Measurements from ENCODE around the gene KRTAP9-4. TPM values are rescaled to one million over a fixed set of nuclear protein-coding genes. Genes with fewer than 3 reads are reported as not detected.
"Not testable (repeated sequence)": the region's sequence is repeated elsewhere in the genome, so short reads cannot be mapped to it uniquely, and the experiment has no call there.

The KRTAP9-4 gene, protein sequence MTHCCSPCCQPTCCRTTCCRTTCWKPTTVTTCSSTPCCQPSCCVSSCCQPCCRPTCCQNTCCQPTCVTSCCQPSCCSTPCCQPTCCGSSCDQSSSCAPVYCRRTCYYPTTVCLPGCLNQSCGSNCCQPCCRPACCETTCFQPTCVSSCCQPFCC
- total RNA-seq, result not detected

GRCh38 chr17:41249637-41250240 lies at the start of gene KRTAP9-4:
TSS of gene KRTAP9-4 (plus strand) at chr17:41249687. CDS start at chr17:41249721, 34 bp downstream.
- H3K36me3 Mint-ChIP-seq (ENCODE audit: insufficient read depth); DNase-seq; H3K4me3 Mint-ChIP-seq; H3K9me3 Mint-ChIP-seq; ATAC-seq; H3K27me3 Mint-ChIP-seq (ENCODE audit: low read depth); H3K4me1 Mint-ChIP-seq (ENCODE audit: low read depth): not testable (repeated sequence)

DNA sequence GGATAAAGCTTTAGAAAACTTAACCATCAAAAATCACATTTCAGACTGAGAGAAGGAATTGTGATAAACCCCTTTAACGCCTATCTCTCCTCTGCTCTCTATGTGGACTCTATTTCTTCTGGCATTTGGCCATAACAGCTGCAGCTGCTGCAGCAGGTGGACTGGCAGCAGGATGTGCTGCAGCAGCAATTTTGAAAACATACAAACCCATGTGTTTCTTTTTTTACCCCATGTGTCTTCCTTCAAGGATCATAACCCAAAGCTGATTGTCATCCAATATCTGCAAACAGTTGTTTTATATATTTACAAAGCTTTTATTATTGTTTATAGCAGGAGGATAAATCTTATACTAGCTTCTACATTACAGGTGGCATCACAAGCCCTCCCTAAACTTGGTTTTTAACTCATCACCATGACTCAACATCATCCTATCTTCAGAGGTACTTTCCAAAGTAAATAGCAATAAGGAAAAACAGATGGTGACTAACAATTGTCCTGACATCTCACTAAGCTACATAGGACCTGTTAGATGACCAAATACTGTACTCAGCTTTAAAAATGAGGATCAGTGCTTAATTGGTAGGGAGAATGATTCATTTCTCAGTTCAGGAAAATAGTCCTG lies 37.5 kb upstream of the KRTAP9-4 start:
- Mint-ChIP-seq H3K27me3 (ENCODE audit: low read depth) (peaks cover 22% of the 10 kb centered on the region), H3K36me3 (ENCODE audit: insufficient read depth) (no peaks in the 10 kb centered on the region), H3K4me1 (ENCODE audit: low read depth) (peaks cover 12% of the 10 kb centered on the region), H3K9me3 (peaks cover 4% of the 10 kb centered on the region), H3K4me3 (no peak overlapping the region)
- peak in 1 of 2 donors; percentile 25 for ATAC-seq
- no peak for DNase-seq

DNA sequence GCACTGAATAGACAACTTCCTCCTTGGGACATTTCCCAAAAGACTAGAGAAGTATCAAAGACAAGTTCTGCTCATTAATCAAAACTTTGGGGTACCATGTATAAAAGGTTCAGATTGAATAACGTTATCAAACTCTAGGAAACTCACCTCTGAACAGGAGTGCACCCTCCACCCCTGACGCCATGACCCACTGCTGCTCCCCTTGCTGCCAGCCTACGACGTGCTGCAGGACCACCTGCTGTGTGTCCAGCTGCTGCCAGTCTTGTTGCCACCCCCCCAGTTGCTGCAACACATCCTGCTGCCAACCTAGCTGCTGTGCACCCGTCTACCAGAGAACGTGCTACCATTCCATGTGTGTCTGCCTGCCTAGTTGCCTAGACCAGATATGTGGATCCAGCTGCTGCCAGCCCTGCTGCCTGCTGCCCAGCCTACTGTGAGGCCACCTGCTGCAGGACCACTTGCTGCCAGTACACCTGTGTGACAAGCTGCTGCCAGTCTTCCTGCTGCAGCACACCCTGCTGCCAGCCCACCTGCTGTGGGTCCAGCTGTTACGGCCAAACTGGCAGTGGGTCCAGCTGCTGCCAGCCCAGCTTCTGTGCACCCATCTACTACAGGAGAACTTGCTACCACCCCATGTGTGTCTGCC lies 36.8 kb upstream of the KRTAP9-4 start:
- ATAC-seq, result no peak
- Mint-ChIP-seq H3K4me3 (no peak overlapping the region), H3K9me3 (peaks cover 4% of the 10 kb centered on the region), H3K36me3 (ENCODE audit: insufficient read depth) (no peaks in the 10 kb centered on the region), H3K27me3 (ENCODE audit: low read depth) (peaks cover 19% of the 10 kb centered on the region), H3K4me1 (ENCODE audit: low read depth) (peaks cover 12% of the 10 kb centered on the region)
- no peak for DNase-seq

GRCh38 chr17:41215681-41216080 lies 33.8 kb upstream of the KRTAP9-4 start:
- no peak for ATAC-seq

GRCh38 chr17:41223821-41224220 lies 25.7 kb upstream of the KRTAP9-4 start:
- no peaks in the 10 kb centered on the region for H3K4me1 Mint-ChIP-seq (ENCODE audit: low read depth)

More at GRCh38 chr17:41215681-41216080, 33.8 kb upstream of the KRTAP9-4 start:
- Mint-ChIP-seq H3K4me1 (ENCODE audit: low read depth) (peaks cover 12% of the 10 kb centered on the region), H3K27me3 (ENCODE audit: low read depth) (peaks cover 5% of the 10 kb centered on the region), H3K9me3 (peaks cover 5% of the 10 kb centered on the region), H3K36me3 (ENCODE audit: insufficient read depth) (peaks cover 2% of the 10 kb centered on the region), H3K4me3 (no peak overlapping the region)
- no peak for DNase-seq

GRCh38 chr17:41226051-41226450 lies 23.4 kb upstream of the KRTAP9-4 start:
- Mint-ChIP-seq H3K36me3 (ENCODE audit: insufficient read depth) (no peaks in the 10 kb centered on the region), H3K9me3 (no peaks in the 10 kb centered on the region), H3K4me3 (no peak overlapping the region), H3K27me3 (ENCODE audit: low read depth) (peaks cover 21% of the 10 kb centered on the region), H3K4me1 (ENCODE audit: low read depth) (peaks cover 3% of the 10 kb centered on the region)
- DNase-seq, result no peak
- no peak for ATAC-seq

More at GRCh38 chr17:41223821-41224220, 25.7 kb upstream of the KRTAP9-4 start:
- DNase-seq, result no peak
- Mint-ChIP-seq H3K36me3 (ENCODE audit: insufficient read depth) (peaks cover 2% of the 10 kb centered on the region), H3K9me3 (peaks cover 5% of the 10 kb centered on the region), H3K27me3 (ENCODE audit: low read depth) (peaks cover 18% of the 10 kb centered on the region), H3K4me3 (no peak overlapping the region)
- ATAC-seq, result no peak

GRCh38 chr17:41226598-41227095 lies 22.8 kb upstream of the KRTAP9-4 start, which contains the start of gene KRTAP9-2:
TSS of gene KRTAP9-2 (plus strand) at chr17:41226648. CDS start at chr17:41226655, 7 bp downstream.
- DNase-seq; H3K9me3 Mint-ChIP-seq; H3K4me3 Mint-ChIP-seq; H3K4me1 Mint-ChIP-seq (ENCODE audit: low read depth); H3K36me3 Mint-ChIP-seq (ENCODE audit: insufficient read depth); ATAC-seq: not testable (repeated sequence)
- H3K27me3 Mint-ChIP-seq (ENCODE audit: low read depth), result peaks cover 21% of the 10 kb centered on the region

- Mint-ChIP-seq H3K4me1 (ENCODE audit: low read depth) (peaks cover 3% of the 10 kb centered on the region), H3K27me3 (ENCODE audit: low read depth) (peaks cover 23% of the 10 kb centered on the region), H3K36me3 (ENCODE audit: insufficient read depth) (no peaks in the 10 kb centered on the region), H3K4me3 (no peak overlapping the region), H3K9me3 (no peaks in the 10 kb centered on the region)
- ATAC-seq (no peak), DNase-seq (no peak)
These were observed 19.4 kb upstream of the KRTAP9-4 start for GRCh38 chr17:41230094-41230493.

GRCh38 chr17:41231731-41232130 lies 17.8 kb upstream of the KRTAP9-4 start:
- Mint-ChIP-seq H3K4me3 (no peak overlapping the region), H3K4me1 (ENCODE audit: low read depth) (peaks cover 3% of the 10 kb centered on the region), H3K27me3 (ENCODE audit: low read depth) (peaks cover 14% of the 10 kb centered on the region), H3K36me3 (ENCODE audit: insufficient read depth) (no peaks in the 10 kb centered on the region), H3K9me3 (no peaks in the 10 kb centered on the region)
- ATAC-seq (no peak), DNase-seq (no peak)

DNA sequence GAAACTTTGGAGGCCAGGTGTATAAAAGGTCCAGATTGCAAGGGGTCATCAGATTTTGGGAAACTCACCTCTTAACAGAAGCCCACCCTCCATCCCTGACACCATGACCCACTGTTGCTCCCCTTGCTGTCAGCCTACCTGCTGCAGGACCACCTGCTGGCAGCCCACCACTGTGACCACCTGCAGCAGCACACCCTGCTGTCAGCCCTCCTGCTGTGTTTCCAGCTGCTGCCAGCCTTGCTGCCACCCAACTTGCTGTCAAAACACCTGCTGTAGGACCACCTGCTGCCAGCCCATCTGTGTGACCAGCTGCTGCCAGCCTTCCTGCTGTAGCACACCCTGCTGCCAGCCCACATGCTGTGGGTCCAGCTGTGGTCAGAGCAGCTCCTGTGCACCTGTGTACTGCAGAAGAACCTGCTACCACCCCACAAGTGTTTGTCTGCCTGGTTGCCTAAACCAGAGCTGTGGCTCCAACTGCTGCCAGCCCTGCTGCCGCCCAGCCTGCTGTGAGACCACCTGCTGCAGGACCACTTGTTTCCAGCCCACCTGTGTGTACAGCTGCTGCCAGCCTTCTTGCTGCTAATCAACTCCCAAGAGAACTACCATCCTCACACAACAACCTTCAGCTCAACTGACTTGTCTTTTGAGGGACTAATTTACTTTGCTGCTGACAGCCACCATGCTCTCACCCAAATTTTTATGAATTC lies 16.9 kb upstream of the KRTAP9-4 start, which contains the start of gene KRTAP9-3:
KRTAP9-3 (plus strand) TSS at position 51 of the 707 bp plus-strand sequence; CDS start at position 104, 53 bp downstream.
- DNase-seq; ATAC-seq; H3K9me3 Mint-ChIP-seq; H3K4me3 Mint-ChIP-seq; H3K4me1 Mint-ChIP-seq (ENCODE audit: low read depth); H3K36me3 Mint-ChIP-seq (ENCODE audit: insufficient read depth): not testable (repeated sequence)
- peaks cover 13% of the 10 kb centered on the region for H3K27me3 Mint-ChIP-seq (ENCODE audit: low read depth)

DNA sequence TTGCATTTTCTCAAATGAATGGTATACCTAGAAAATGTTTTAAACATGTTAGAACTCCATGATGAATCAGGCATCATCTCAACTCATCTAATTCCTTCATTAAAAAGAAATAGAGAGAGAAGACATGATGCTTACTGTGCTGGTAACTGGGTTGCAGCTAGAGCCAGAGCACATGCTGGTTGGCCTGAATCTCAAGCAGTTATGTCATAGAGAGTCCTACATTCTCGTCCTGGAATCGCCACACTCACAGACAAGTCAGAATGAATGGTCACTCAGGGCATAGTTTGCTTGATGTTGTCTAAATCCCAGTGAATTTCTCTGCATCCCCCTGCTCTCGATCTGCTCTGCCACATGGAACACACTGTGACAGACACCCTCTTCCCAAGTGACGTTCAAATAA lies 12.4 kb upstream of the KRTAP9-4 start:
- H3K27me3 Mint-ChIP-seq (ENCODE audit: low read depth); H3K9me3 Mint-ChIP-seq; DNase-seq; H3K36me3 Mint-ChIP-seq (ENCODE audit: insufficient read depth); ATAC-seq; H3K4me3 Mint-ChIP-seq; H3K4me1 Mint-ChIP-seq (ENCODE audit: low read depth): not testable (repeated sequence)

DNA sequence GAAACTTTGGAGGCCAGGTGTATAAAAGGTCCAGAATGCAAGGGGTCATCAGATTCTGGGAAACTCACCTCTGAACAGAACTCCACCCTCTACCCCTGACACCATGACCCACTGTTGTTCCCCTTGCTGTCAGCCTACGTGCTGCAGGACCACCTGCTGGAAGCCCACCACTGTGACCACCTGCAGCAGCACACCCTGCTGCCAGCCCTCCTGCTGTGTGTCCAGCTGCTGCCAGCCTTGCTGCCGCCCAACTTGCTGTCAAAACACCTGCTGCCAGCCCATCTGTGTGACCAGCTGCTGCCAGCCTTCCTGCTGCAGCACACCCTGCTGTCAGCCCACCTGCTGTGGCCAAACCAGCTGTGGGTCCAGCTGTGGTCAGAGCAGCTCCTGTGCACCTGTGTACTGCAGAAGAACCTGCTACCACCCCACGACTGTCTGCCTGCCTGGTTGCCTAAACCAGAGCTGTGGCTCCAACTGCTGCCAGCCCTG lies 11.5 kb upstream of the KRTAP9-4 start, which contains the start of gene KRTAP9-8:
KRTAP9-8 (plus strand) TSS at position 51 of the 489 bp plus-strand sequence; CDS start at position 104, 53 bp downstream.
- H3K27me3 Mint-ChIP-seq (ENCODE audit: low read depth); H3K4me3 Mint-ChIP-seq; ATAC-seq; H3K36me3 Mint-ChIP-seq (ENCODE audit: insufficient read depth); H3K4me1 Mint-ChIP-seq (ENCODE audit: low read depth); DNase-seq; H3K9me3 Mint-ChIP-seq: not testable (repeated sequence)

- DNase-seq, result not testable (repeated sequence)
These were observed 2.3 kb upstream of the KRTAP9-4 start for GRCh38 chr17:41246995-41247787.

More at GRCh38 chr17:41246995-41247787, 2.3 kb upstream of the KRTAP9-4 start:
- H3K36me3 Mint-ChIP-seq (ENCODE audit: insufficient read depth); H3K27me3 Mint-ChIP-seq (ENCODE audit: low read depth); H3K9me3 Mint-ChIP-seq; H3K4me1 Mint-ChIP-seq (ENCODE audit: low read depth); H3K4me3 Mint-ChIP-seq; ATAC-seq: not testable (repeated sequence)
